ENCODE results near the gene TSFM. TPM values are rescaled to one million over a fixed set of nuclear protein-coding genes. Genes with fewer than 3 reads are reported as not detected.

The TSFM gene
- total RNA-seq, 1 experiment from 2014 or later = 53.2 TPM

DNA sequence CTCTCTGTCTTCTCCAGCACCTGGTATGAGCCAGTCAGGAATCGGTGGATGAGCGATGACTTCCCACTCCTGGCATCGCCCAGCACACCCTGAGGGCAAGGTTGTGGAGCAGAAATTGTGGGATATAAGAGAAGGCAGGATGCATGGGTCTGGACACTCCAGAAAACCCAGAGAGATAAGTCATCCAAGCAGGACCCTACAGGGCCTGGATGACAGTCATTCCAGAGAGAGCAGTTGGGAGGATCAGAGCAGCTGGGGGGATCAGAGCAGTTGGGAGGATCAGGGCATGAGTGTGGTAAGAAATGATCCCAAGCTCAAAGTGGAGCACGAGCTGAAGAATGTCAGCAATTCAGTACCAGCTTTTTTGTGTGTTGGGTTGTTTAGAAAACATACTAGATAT, 48.0 kb upstream of the TSFM start (continued):
- TF ChIP-seq, protein P1, sequence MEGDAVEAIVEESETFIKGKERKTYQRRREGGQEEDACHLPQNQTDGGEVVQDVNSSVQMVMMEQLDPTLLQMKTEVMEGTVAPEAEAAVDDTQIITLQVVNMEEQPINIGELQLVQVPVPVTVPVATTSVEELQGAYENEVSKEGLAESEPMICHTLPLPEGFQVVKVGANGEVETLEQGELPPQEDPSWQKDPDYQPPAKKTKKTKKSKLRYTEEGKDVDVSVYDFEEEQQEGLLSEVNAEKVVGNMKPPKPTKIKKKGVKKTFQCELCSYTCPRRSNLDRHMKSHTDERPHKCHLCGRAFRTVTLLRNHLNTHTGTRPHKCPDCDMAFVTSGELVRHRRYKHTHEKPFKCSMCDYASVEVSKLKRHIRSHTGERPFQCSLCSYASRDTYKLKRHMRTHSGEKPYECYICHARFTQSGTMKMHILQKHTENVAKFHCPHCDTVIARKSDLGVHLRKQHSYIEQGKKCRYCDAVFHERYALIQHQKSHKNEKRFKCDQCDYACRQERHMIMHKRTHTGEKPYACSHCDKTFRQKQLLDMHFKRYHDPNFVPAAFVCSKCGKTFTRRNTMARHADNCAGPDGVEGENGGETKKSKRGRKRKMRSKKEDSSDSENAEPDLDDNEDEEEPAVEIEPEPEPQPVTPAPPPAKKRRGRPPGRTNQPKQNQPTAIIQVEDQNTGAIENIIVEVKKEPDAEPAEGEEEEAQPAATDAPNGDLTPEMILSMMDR (IDR thresholded peaks at IDR 0.05 in 2 of 3, conservative IDR thresholded peaks at IDR 0.05 in 1 of 3; ENCODE audit: borderline replicate concordance in 1 of 3, insufficient read depth in 1 of 3, low read depth in 2 of 3, low read length in 2 of 3) = no peak
- TF ChIP-seq, protein P2, sequence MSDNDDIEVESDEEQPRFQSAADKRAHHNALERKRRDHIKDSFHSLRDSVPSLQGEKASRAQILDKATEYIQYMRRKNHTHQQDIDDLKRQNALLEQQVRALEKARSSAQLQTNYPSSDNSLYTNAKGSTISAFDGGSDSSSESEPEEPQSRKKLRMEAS (IDR thresholded peaks at IDR 0.05) = no peak
- TF ChIP-seq, protein P3, sequence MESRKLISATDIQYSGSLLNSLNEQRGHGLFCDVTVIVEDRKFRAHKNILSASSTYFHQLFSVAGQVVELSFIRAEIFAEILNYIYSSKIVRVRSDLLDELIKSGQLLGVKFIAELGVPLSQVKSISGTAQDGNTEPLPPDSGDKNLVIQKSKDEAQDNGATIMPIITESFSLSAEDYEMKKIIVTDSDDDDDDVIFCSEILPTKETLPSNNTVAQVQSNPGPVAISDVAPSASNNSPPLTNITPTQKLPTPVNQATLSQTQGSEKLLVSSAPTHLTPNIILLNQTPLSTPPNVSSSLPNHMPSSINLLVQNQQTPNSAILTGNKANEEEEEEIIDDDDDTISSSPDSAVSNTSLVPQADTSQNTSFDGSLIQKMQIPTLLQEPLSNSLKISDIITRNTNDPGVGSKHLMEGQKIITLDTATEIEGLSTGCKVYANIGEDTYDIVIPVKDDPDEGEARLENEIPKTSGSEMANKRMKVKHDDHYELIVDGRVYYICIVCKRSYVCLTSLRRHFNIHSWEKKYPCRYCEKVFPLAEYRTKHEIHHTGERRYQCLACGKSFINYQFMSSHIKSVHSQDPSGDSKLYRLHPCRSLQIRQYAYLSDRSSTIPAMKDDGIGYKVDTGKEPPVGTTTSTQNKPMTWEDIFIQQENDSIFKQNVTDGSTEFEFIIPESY (IDR thresholded peaks at IDR 0.05; ENCODE audit: extremely low read depth, insufficient replicate concordance, low read length) = no peak
- TF ChIP-seq FOSL1 (IDR thresholded peaks at IDR 0.05; ENCODE audit: low read depth) = no peak

DNA sequence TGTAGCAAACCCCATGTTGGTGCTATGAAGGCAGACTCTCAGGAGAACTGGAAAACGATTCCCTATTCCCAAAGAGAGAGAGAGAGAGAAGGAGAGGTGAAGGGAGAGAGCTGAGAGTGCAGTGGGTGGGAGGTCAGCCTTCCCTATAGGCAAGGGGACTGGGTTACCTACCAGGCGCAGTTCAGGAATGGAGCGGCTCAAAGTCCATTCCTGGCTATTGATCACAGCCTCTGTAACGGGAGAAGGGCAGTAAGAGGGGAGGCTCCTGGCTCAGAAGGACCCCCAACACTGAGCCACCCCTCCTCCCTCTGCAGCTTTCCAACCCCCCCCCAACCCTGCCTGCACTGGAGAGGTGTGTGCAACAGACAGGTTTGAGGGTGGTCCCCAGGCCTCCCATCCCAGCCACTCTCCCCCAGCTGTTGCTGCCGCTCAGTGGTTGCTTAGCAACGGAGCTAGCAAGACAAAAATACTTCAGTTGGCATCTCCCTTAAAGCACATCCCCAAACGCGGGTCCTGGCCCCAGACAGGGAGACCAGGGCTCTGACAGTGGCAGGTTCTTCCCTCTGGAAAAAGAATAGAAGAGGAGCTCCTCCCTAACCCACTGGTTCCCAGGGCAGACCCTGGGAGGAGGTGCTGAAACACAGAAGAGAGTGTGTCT, 47.3 kb upstream of the TSFM start:
- ATAC-seq = no peak
- H3K9ac ChIP-seq (ENCODE audit: low read length) = no peak overlapping the region
- no peaks in the 10 kb centered on the region for H3K9me3 ChIP-seq (ENCODE audit: control insufficient read depth in 1 of 2, insufficient read depth in 1 of 2, low read depth in 1 of 2, low read length in 2 of 2)
- peaks cover 0 to 11% of the 10 kb centered on the region in 2 experiments; a peak in 3 of 4 replicates for H3K36me3 ChIP-seq (ENCODE audit: control insufficient read depth in 1 of 2, insufficient read depth in 2 of 2, low read length in 2 of 2)
- no peak for DNase-seq (ENCODE audit: low read depth, low spot score)
- no peak for TF ChIP-seq RAD21 (IDR thresholded peaks at IDR 0.05; ENCODE audit: low read depth)
- TF ChIP-seq POLR2A (IDR thresholded peaks at IDR 0.05; ENCODE audit: borderline replicate concordance, extremely low read depth, insufficient read depth, insufficient read length) = no peak
- TF ChIP-seq SIN3A (IDR thresholded peaks at IDR 0.05; ENCODE audit: low read depth) = no peak
- TF ChIP-seq, protein P3 (IDR thresholded peaks at IDR 0.05; ENCODE audit: extremely low read depth, insufficient replicate concordance, low read length) = no peak
- TF ChIP-seq, protein P1 (IDR thresholded peaks at IDR 0.05 in 2 of 3, conservative IDR thresholded peaks at IDR 0.05 in 1 of 3; ENCODE audit: borderline replicate concordance in 1 of 3, insufficient read depth in 1 of 3, low read depth in 2 of 3, low read length in 2 of 3) = no peak
- no peak for TF ChIP-seq ZFX (IDR thresholded peaks at IDR 0.05)
- H3K4me3 ChIP-seq (replicated peaks in 1 of 2; ENCODE audit: low read depth in 1 of 2, low read length in 2 of 2) = no peak overlapping the region
- no TSS peak for BruUV-seq (replicated peaks)
- no peaks in the 10 kb centered on the region for H3K4me1 ChIP-seq (ENCODE audit: control insufficient read depth in 1 of 2, insufficient read depth in 2 of 2, low read length in 2 of 2)
- intact Hi-C loops (cut with micrococcal nuclease) = no loop called here
- CTCF ChIA-PET = no interaction called here
- no peaks in the 10 kb centered on the region for H3K9me2 ChIP-seq (ENCODE audit: insufficient read depth)
- POLR2A ChIA-PET = no interaction called here
- H3K79me2 ChIP-seq (ENCODE audit: insufficient read depth, low read length) = no peaks in the 10 kb centered on the region
- no peaks in the 10 kb centered on the region for H4K20me1 ChIP-seq (ENCODE audit: insufficient read depth)
- no peak overlapping the region for H3K4me2 ChIP-seq (ENCODE audit: low read length)
- RAD21 ChIA-PET (ENCODE audit: low non-redundant PET in 1 of 2, low total read pairs in 2 of 2, uncharacterized antibody in 2 of 2, unreplicated experiment in 2 of 2) = no interaction called here
- no peaks in the 10 kb centered on the region for H3K27me3 ChIP-seq (ENCODE audit: insufficient read depth, low read length)
- H2AFZ ChIP-seq (ENCODE audit: low read depth, low read length, poor library complexity, severe bottlenecking) = no peak overlapping the region
- H3K27ac ChIP-seq (ENCODE audit: low read depth, low read length) = no peak overlapping the region
